ENCODE data around the gene REG1B. TPM values are rescaled to one million over a fixed set of nuclear protein-coding genes. Genes with fewer than 3 reads are reported as not detected.

The REG1B gene
- not detected in 3 replicates for total RNA-seq
- long read RNA-seq: 0 reads

DNA sequence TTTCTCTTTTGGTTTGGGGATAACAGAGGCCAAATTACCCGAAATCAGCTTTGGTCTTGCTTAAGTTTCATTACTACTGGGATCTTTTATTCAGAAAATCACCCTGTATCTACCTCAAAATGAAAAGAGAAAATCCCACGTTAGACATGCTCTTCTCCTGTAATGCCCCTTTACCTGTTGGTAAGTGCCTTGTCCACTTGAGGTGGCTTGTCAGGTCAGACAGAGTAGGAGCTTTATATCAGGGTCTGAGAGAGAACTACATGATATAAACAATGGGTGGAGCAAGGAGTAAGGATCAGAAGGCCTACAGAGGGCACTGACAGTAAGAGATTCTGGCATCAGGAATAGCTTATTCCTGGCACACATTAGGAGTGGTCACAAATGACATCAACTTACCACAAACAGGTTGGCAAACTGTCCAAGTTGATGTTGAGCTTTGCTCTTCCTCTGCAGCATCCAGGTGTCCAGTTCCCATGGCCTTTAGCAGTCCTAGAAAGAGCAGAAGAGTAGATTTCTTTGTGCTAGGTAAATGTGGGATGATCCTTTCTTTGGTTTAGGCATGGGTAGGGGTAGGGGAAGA lies at the start of gene REG1B:
TSS of gene REG1B (minus strand) at position 209 of the 580 bp plus-strand sequence. CDS start 381 bp downstream, outside the sequence.
- H3K4me3 Mint-ChIP-seq (ENCODE audit: unreplicated experiment): no peak within 1 kb of the TSS
- H3K4me1 Mint-ChIP-seq (ENCODE audit: low read depth): no peaks in the 10 kb centered on the region
- H3K36me3 Mint-ChIP-seq (ENCODE audit: low read depth): no peaks in the 10 kb centered on the region
- H3K9me3 Mint-ChIP-seq (ENCODE audit: low read depth): no peaks in the 10 kb centered on the region
- TF ChIP-seq, protein P1, sequence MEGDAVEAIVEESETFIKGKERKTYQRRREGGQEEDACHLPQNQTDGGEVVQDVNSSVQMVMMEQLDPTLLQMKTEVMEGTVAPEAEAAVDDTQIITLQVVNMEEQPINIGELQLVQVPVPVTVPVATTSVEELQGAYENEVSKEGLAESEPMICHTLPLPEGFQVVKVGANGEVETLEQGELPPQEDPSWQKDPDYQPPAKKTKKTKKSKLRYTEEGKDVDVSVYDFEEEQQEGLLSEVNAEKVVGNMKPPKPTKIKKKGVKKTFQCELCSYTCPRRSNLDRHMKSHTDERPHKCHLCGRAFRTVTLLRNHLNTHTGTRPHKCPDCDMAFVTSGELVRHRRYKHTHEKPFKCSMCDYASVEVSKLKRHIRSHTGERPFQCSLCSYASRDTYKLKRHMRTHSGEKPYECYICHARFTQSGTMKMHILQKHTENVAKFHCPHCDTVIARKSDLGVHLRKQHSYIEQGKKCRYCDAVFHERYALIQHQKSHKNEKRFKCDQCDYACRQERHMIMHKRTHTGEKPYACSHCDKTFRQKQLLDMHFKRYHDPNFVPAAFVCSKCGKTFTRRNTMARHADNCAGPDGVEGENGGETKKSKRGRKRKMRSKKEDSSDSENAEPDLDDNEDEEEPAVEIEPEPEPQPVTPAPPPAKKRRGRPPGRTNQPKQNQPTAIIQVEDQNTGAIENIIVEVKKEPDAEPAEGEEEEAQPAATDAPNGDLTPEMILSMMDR (IDR thresholded peaks at IDR 0.05): no peak
- DNase-seq (ENCODE audit: low spot score): no peak
- H3K27me3 Mint-ChIP-seq (ENCODE audit: low read depth): peaks cover 2% of the 10 kb centered on the region
- H3K27ac Mint-ChIP-seq (ENCODE audit: unreplicated experiment): no peak within 1 kb of the TSS

GRCh38 chr2:79131687-79132086 lies 43.9 kb upstream of the REG1B start:
- TF ChIP-seq, protein P1 (IDR thresholded peaks at IDR 0.05): no peak
- H3K4me1 Mint-ChIP-seq (ENCODE audit: low read depth): no peaks in the 10 kb centered on the region
- H3K36me3 Mint-ChIP-seq (ENCODE audit: low read depth): no peaks in the 10 kb centered on the region
- DNase-seq (ENCODE audit: low spot score): no peak
- no peaks in the 10 kb centered on the region for H3K27me3 Mint-ChIP-seq (ENCODE audit: low read depth)
- H3K4me3 Mint-ChIP-seq (ENCODE audit: unreplicated experiment): no peak overlapping the region
- H3K27ac Mint-ChIP-seq (ENCODE audit: unreplicated experiment): no peak overlapping the region
- H3K9me3 Mint-ChIP-seq (ENCODE audit: low read depth): peaks cover 1% of the 10 kb centered on the region

- no peak for DNase-seq (ENCODE audit: low spot score)
- Mint-ChIP-seq H3K36me3 (ENCODE audit: low read depth) (no peaks in the 10 kb centered on the region), H3K27me3 (ENCODE audit: low read depth) (no peaks in the 10 kb centered on the region), H3K4me1 (ENCODE audit: low read depth) (no peaks in the 10 kb centered on the region), H3K4me3 (ENCODE audit: unreplicated experiment) (no peak overlapping the region), H3K9me3 (ENCODE audit: low read depth) (no peaks in the 10 kb centered on the region), H3K27ac (ENCODE audit: unreplicated experiment) (no peak overlapping the region)
- TF ChIP-seq, protein P1 (IDR thresholded peaks at IDR 0.05): no peak
These were observed 42.0 kb upstream of the REG1B start for GRCh38 chr2:79129804-79130203.

DNA sequence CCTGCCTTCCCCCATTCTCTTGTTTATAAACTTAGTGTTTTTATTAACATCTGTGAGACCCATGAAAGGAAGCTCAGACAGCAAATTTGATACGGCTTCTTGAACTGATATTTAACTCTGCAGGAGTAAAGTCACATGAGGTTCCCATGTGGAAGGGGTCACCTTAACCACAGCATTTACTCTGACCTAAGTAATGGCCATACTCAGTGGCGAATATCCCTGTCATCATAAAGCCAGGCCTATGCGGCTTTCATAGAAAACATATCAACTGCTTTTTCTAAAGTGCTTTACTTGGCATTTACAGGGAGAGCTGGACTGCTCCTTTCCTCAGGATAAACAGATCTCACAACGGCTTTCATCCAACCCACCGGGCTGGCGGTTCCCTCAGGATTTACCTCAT lies 41.5 kb upstream of the REG1B start:
- no peaks in the 10 kb centered on the region for H3K9me3 Mint-ChIP-seq (ENCODE audit: low read depth)
- no peaks in the 10 kb centered on the region for H3K27me3 Mint-ChIP-seq (ENCODE audit: low read depth)
- H3K27ac Mint-ChIP-seq (ENCODE audit: unreplicated experiment): no peak overlapping the region
- H3K36me3 Mint-ChIP-seq (ENCODE audit: low read depth): no peaks in the 10 kb centered on the region
- TF ChIP-seq, protein P1 (IDR thresholded peaks at IDR 0.05): no peak
- no peak for DNase-seq (ENCODE audit: low spot score)
- H3K4me1 Mint-ChIP-seq (ENCODE audit: low read depth): no peaks in the 10 kb centered on the region
- no peak overlapping the region for H3K4me3 Mint-ChIP-seq (ENCODE audit: unreplicated experiment)

GRCh38 chr2:79128406-79128805 lies 40.6 kb upstream of the REG1B start:
- no peaks in the 10 kb centered on the region for H3K9me3 Mint-ChIP-seq (ENCODE audit: low read depth)
- no peaks in the 10 kb centered on the region for H3K36me3 Mint-ChIP-seq (ENCODE audit: low read depth)
- no peak overlapping the region for H3K27ac Mint-ChIP-seq (ENCODE audit: unreplicated experiment)
- H3K4me3 Mint-ChIP-seq (ENCODE audit: unreplicated experiment): no peak overlapping the region
- H3K27me3 Mint-ChIP-seq (ENCODE audit: low read depth): no peaks in the 10 kb centered on the region
- TF ChIP-seq, protein P1 (IDR thresholded peaks at IDR 0.05): no peak
- DNase-seq (ENCODE audit: low spot score): no peak
- no peaks in the 10 kb centered on the region for H3K4me1 Mint-ChIP-seq (ENCODE audit: low read depth)

Data from chondrocyte (in vitro differentiated cells).